GM23338 (cell line): ENCODE data around the gene SMTNL1. TPM values are rescaled to one million over a fixed set of nuclear protein-coding genes. Genes with fewer than 3 reads are reported as not detected.
A peak's percentile ranks its signal among the peaks of the same experiment; 100 is the strongest.

ENCODE experiments used
- ATAC-seq: fragments of 200-7000 bp; cut with Tn5 transposase; 3 replicates; pipeline ENCODE4 v1.9.1; 2020
- DNase-seq: peaks from one replicate; pipeline ENCODE4 v3.0.0-alpha.2; 2015; ENCODE audit warnings: low spot score
- H2AFZ ChIP-seq: fragments of 200-600 bp; sonication (generic); 2 replicates; pipeline ENCODE4 v1.8.0; 2016; ENCODE audit warnings: antibody characterized with exemption, mild to moderate bottlenecking, moderate library complexity
- H3F3A ChIP-seq: fragments of 200-600 bp; sonication (generic); replicated peaks from 2 replicates; pipeline ENCODE4 v1.8.0; 2017; ENCODE audit warnings: antibody characterized with exemption, mixed run types, low read depth
- H3K27ac ChIP-seq: fragments of 200-600 bp; sonication (generic); 2 replicates; pipeline ENCODE4 v1.6.1; 2016; ENCODE audit warnings: low read depth
- H3K27me3 ChIP-seq: fragments of 200-600 bp; sonication (generic); 2 replicates; pipeline ENCODE4 v1.8.0; 2016; ENCODE audit warnings: mild to moderate bottlenecking, mixed run types, moderate library complexity; ENCODE audit not compliant: insufficient read depth
- H3K36me3 ChIP-seq: fragments of 200-600 bp; sonication (generic); 2 replicates; pipeline ENCODE4 v1.8.0; 2016; ENCODE audit warnings: mild to moderate bottlenecking; ENCODE audit not compliant: insufficient read depth
- H3K4me1 ChIP-seq: fragments of 200-600 bp; sonication (generic); 2 replicates; pipeline ENCODE4 v1.8.0; 2016; ENCODE audit warnings: mild to moderate bottlenecking, moderate library complexity; ENCODE audit not compliant: insufficient read depth
- H3K4me2 ChIP-seq: fragments of 200-600 bp; sonication (generic); 2 replicates; pipeline ENCODE4 v1.7.1; 2017; ENCODE audit warnings: mixed run types
- H3K4me3 ChIP-seq: fragments of 200-600 bp; sonication (generic); 2 replicates; pipeline ENCODE4 v1.6.1; 2016; ENCODE audit warnings: mixed run types
- H3K79me2 ChIP-seq: fragments of 200-600 bp; sonication (generic); replicated peaks from 2 replicates; pipeline ENCODE4 v1.8.0; 2017; ENCODE audit warnings: mild to moderate bottlenecking; ENCODE audit not compliant: insufficient read depth
- H3K9me2 ChIP-seq: fragments of 200-600 bp; sonication (generic); 2 replicates; pipeline ENCODE4 v1.8.0; 2017; ENCODE audit not compliant: insufficient read depth
- H4K20me1 ChIP-seq: fragments of 200-600 bp; sonication (generic); replicated peaks from 2 replicates; pipeline ENCODE4 v1.8.0; 2017; ENCODE audit warnings: mild to moderate bottlenecking; ENCODE audit not compliant: insufficient read depth
- H3K27ac Mint-ChIP-seq: 2 replicates; pipeline ENCODE4 v1.8.0; 2020; ENCODE audit warnings: inconsistent platforms, mild to moderate bottlenecking, moderate library complexity, mixed read lengths
- H3K27me3 Mint-ChIP-seq: 3 replicates; pipeline ENCODE4 v1.8.0; 2022; ENCODE audit warnings: low read depth, mild to moderate bottlenecking, moderate library complexity, mixed read lengths, inconsistent platforms; ENCODE audit not compliant: insufficient read depth, poor library complexity
- H3K36me3 Mint-ChIP-seq: 3 replicates; pipeline ENCODE4 v1.8.0; 2021; ENCODE audit warnings: low read depth, mild to moderate bottlenecking, inconsistent platforms, moderate library complexity, mixed read lengths
- H3K4me1 Mint-ChIP-seq: 3 replicates; pipeline ENCODE4 v1.8.0; 2020; ENCODE audit warnings: mild to moderate bottlenecking, inconsistent platforms, mixed read lengths
- H3K4me3 Mint-ChIP-seq: 3 replicates; pipeline ENCODE4 v1.8.0; 2021; ENCODE audit warnings: moderate library complexity, mild to moderate bottlenecking, inconsistent platforms, mixed read lengths
- H3K9me3 Mint-ChIP-seq: 3 replicates; pipeline ENCODE4 v1.8.0; 2020; ENCODE audit warnings: moderate library complexity, mild to moderate bottlenecking, inconsistent platforms, mixed read lengths
- CTCF ChIP-seq, 2 experiments: fragments of 200-600 bp in 1 of 2; sonication (generic) in 1 of 2; conservative IDR thresholded peaks; 2 replicates each; pipeline versions ENCODE4 v1.5.1 to v1.6.1; 2016 to 2017; ENCODE audit warnings: antibody characterized with exemption in 2 of 2, low read depth in 2 of 2, mild to moderate bottlenecking in 2 of 2, moderate library complexity in 1 of 2
- EZH2 ChIP-seq: fragments of 200-600 bp; sonication (generic); IDR thresholded peaks from one replicate; pipeline ENCODE4 v1.8.0; 2017; ENCODE audit warnings: antibody characterized with exemption, mild to moderate bottlenecking, low read depth; ENCODE audit not compliant: unreplicated experiment
- JUNB ChIP-seq: IDR thresholded peaks from one replicate; pipeline ENCODE4 v1.6.1; 2016; ENCODE audit warnings: antibody characterized with exemption; ENCODE audit not compliant: unreplicated experiment
- NANOG ChIP-seq: IDR thresholded peaks from 2 replicates; pipeline ENCODE4 v1.6.1; 2016; ENCODE audit warnings: antibody characterized with exemption, borderline replicate concordance
- POLR2AphosphoS5 ChIP-seq: IDR thresholded peaks from 2 replicates; pipeline ENCODE4 v1.6.1; 2016; ENCODE audit warnings: antibody characterized with exemption, low read depth
- REST ChIP-seq: IDR thresholded peaks from one replicate; pipeline ENCODE4 v1.6.1; 2018; ENCODE audit warnings: antibody characterized with exemption; ENCODE audit not compliant: unreplicated experiment
- STAT1 ChIP-seq: IDR thresholded peaks from one replicate; pipeline ENCODE4 v1.6.1; 2016; ENCODE audit warnings: antibody characterized with exemption; ENCODE audit not compliant: unreplicated experiment
- ZNF114 ChIP-seq: fragments of 250-450 bp; sonication (Bioruptor Pico); IDR thresholded peaks from 2 replicates; pipeline ENCODE4 v1.5.0; 2020; ENCODE audit warnings: mild to moderate bottlenecking, moderate library complexity
- ZNF331 ChIP-seq: fragments of 250-450 bp; sonication (Bioruptor Pico); IDR thresholded peaks from 2 replicates; pipeline ENCODE4 v1.5.0; 2020; ENCODE audit warnings: low read depth, mild to moderate bottlenecking, moderate library complexity
- polyA plus RNA-seq: library from polyadenylated mRNA; unstranded; fragments of >200 nt; fragmentation: Nextera tagmentation; extraction: Ambion mirVana; gene quantifications from 2 replicates; pipeline ENCODE4 v1.2.1, GENCODE V29; 2016
- total RNA-seq: library from RNA; depleted of rRNA; stranded (reverse); fragments of >200 nt; shearing (Covaris generic); gene quantifications from 2 replicates; pipeline ENCODE4 v1.2.3, GENCODE V29; 2014

Gene SMTNL1
- total and polyA plus RNA-seq, 2 experiments from 2014 or later = 0.31 to 0.70 TPM

- TF ChIP-seq REST (no peak), CTCF (conservative IDR thresholded peaks at IDR 0.05; ENCODE audit: low read depth in 2 of 2) (no peak)
- Histone ChIP-seq H3F3A (peaks cover 14% of the 10 kb centered on the region), H3K4me1 (peaks cover 18% of the 10 kb centered on the region), H3K4me2 (no peak overlapping the region), H3K9me2 (no peaks in the 10 kb centered on the region), H3K27ac (peak overlapping the region; percentile 39; the same call in 1 of the 2 replicates), H3K36me3 (peaks cover 5% of the 10 kb centered on the region; the same call in 1 of the 2 replicates), H3K79me2 (no peaks in the 10 kb centered on the region; the same call in 1 of the 2 replicates), H2AFZ (no peak overlapping the region), H3K4me3 (no peak overlapping the region), H3K27me3 (no peaks in the 10 kb centered on the region), H4K20me1 (no peaks in the 10 kb centered on the region; the same call in 1 of the 2 replicates)
- Mint-ChIP-seq H3K9me3 (no peaks in the 10 kb centered on the region), H3K4me1 (peaks cover 61% of the 10 kb centered on the region), H3K27me3 (peaks cover 16% of the 10 kb centered on the region), H3K27ac (peak overlapping the region; percentile 92), H3K4me3 (no peak overlapping the region), H3K36me3 (peaks cover 71% of the 10 kb centered on the region)
- no peak for DNase-seq
- no peak for ATAC-seq
Observed at GRCh38 chr11:57496109-57496820, 41.1 kb upstream of the SMTNL1 start.

GRCh38 chr11:57497303-57498247 lies 39.8 kb upstream of the SMTNL1 start:
- DNase-seq = no peak
- Mint-ChIP-seq H3K4me3 (no peak overlapping the region; the same call in 2 of the 3 replicates), H3K4me1 (peaks cover 69% of the 10 kb centered on the region), H3K9me3 (no peaks in the 10 kb centered on the region), H3K27me3 (peaks cover 20% of the 10 kb centered on the region), H3K27ac (0 out of 2 replicates have a peak overlapping the region, but pooled peaks have one; percentile 17), H3K36me3 (peaks cover 74% of the 10 kb centered on the region)
- peaks cover 5% of the 10 kb centered on the region for H4K20me1 ChIP-seq
- H3K79me2 ChIP-seq = no peaks in the 10 kb centered on the region; the same call in 1 of the 2 replicates
- H2AFZ ChIP-seq = no peak overlapping the region
- peaks cover 26% of the 10 kb centered on the region for H3K4me1 ChIP-seq
- peaks cover 5% of the 10 kb centered on the region; the same call in 1 of the 2 replicates for H3K36me3 ChIP-seq
- no peaks in the 10 kb centered on the region for H3K9me2 ChIP-seq
- H3F3A ChIP-seq = peaks cover 14% of the 10 kb centered on the region
- H3K27me3 ChIP-seq = no peaks in the 10 kb centered on the region
- TF ChIP-seq EZH2 (no peak), JUNB (no peak), POLR2AphosphoS5 (no peak), STAT1 (no peak), CTCF (conservative IDR thresholded peaks at IDR 0.05; ENCODE audit: low read depth in 2 of 2) (no peak), ZNF331 (no peak), ZNF114 (CRISPR knock-in tag) (no peak), NANOG (no peak), REST (no peak)
- no peak for ATAC-seq
- H3K4me2 ChIP-seq = no peak overlapping the region
- no peak overlapping the region for H3K4me3 ChIP-seq
- no peak overlapping the region for H3K27ac ChIP-seq
